Measurements from ENCODE around the gene TBKBP1.

The TBKBP1 gene

DNA sequence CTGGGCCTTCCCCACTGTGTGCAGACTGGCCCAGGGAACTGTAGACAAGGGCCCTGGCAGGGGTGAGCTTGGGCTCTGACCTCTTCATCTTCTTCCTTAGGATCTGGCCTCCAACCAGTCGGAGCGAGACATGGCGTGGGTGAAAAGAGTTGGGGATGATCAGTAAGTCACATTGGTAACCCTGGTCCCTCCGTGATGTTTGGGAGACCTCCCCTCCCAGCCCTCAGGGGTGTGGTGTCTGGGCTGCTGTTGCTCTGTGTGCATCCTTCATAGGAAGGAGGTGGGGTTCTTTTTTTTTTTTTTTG is 5.5 kb downstream of the TBKBP1 start:
- TF ChIP-seq, protein P1, sequence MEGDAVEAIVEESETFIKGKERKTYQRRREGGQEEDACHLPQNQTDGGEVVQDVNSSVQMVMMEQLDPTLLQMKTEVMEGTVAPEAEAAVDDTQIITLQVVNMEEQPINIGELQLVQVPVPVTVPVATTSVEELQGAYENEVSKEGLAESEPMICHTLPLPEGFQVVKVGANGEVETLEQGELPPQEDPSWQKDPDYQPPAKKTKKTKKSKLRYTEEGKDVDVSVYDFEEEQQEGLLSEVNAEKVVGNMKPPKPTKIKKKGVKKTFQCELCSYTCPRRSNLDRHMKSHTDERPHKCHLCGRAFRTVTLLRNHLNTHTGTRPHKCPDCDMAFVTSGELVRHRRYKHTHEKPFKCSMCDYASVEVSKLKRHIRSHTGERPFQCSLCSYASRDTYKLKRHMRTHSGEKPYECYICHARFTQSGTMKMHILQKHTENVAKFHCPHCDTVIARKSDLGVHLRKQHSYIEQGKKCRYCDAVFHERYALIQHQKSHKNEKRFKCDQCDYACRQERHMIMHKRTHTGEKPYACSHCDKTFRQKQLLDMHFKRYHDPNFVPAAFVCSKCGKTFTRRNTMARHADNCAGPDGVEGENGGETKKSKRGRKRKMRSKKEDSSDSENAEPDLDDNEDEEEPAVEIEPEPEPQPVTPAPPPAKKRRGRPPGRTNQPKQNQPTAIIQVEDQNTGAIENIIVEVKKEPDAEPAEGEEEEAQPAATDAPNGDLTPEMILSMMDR (conservative IDR thresholded peaks at IDR 0.05; ENCODE audit: low read depth, low read length): no peak
- no peak overlapping the region for H3K4me3 ChIP-seq (ENCODE audit: low read depth, low read length)
- no peak for DNase-seq (ENCODE audit: low read depth)

DNA sequence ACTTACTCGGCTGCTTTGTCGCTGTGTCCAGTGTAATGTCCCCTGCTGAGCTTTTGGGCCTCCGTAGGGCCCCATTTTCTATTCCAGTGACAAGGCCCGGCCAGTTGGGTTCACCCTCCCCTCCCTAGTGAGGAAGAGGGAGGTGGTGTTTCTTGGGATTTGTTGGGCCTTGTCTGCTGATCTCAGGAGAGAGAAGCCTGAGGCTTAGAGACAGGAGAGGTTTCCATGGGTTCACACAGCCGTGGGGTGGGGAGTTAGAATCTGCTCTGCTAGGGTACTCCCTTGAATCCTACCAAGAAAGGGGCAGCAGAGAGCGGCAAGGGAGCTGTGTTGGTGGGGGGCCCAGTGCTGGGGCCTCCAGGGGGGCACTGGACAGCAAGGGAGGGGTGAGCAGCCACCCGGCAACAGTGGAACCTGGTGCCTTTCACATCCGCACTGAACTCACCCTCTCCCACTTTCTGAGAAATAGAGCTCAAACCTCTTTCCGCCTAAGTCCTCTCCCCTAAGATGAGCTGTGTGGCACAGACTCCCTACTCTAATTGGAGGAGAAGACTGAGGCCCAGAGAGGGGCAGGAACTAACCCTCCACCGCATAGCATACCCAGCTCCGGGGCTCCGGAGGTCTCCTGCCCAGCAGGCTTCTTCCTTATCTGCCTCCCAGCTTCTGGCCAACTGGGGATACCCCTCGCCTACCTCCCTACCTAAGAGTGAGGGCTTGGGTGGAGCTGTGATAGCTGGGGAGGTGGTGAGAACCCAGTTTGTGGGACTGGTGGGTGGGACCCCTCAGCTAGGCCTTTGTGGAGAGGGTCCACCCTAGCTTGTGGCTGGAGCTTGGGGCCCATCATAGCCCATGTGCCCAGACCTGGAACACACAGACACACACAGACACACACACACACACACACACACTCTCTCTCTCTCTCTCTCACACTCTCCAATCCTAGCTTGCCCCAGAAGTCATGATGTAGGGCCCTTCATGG is 6.8 kb downstream of the TBKBP1 start:
- DNase-seq (ENCODE audit: low read depth): no peak
- no peak overlapping the region for H3K4me3 ChIP-seq (ENCODE audit: low read depth, low read length)
- TF ChIP-seq, protein P1 (conservative IDR thresholded peaks at IDR 0.05; ENCODE audit: low read depth, low read length): no peak

DNA sequence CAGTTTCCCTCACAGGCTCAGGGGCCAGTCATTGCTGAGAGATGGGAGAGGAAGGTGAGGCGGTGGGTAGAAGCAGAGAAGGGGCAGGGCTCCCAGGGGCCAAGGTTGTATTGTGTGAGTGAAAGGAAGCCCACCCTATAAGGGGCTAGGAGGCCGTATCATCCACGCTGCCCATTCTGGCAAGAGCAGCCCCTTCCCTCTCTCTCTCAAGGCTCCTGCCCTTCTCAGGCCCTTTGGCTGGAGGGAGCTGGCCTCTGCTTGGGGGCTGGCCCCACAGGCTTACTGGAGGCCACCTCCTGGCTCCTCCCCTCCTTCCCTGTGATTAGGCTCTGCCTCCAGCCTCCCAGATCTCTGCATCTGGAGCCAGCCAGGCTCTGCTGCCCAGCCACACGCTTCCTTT is 7.6 kb downstream of the TBKBP1 start:
- TF ChIP-seq, protein P1 (conservative IDR thresholded peaks at IDR 0.05; ENCODE audit: low read depth, low read length): no peak
- H3K4me3 ChIP-seq (ENCODE audit: low read depth, low read length): no peak overlapping the region
- DNase-seq (ENCODE audit: low read depth): no peak

DNA sequence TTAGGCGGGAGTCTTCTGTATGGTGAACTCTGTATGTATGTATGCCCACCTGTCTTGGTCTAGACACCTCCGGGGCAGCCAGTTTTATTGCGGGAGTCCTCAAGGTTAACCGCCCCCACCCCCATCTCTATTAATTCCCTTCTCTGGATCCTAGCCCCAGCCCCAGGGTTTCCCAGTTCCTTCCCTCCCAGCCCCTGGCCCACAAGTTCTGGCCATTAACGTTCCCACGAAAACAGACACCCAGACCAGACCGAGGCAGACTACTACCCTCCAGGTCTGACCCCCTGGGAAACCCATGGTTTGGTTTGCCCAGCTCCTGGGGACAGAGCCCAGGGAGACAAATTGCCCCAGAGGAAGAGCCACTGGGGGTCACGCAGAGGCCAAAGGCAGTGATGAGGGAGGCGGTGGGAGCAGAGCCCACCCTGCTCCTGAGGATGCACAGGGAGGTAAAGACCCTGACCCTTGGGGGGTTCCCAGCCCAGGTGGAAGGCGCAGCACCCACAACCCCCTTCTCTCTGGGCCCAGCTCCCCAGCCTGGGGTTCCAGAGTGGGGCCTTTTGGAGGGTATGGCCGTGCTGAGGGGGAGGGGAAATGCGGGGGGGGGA is 8.5 kb downstream of the TBKBP1 start:
- TF ChIP-seq, protein P1 (conservative IDR thresholded peaks at IDR 0.05; ENCODE audit: low read depth, low read length): no peak
- no peak for DNase-seq (ENCODE audit: low read depth)
- no peak overlapping the region for H3K4me3 ChIP-seq (ENCODE audit: low read depth, low read length)

DNA sequence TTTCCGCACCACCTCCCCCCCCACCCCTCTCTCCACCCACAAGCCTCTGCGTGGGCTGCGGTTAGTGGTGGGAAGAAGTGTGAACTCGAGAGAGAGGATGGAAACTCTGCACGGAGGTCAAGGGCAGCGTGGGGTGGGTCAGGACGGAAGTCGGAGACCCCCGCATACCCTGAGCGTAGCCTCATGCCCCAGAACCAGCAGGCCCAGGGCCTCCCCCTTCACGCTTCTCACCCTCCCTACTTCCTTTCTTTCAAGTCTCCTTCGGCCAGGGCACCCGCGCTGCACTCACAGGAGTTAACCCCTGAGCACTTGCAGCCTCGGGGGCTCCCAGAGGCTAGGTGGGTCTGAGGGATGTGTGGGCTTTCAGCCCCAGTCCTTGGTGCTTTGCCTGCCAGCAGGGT is 9.2 kb downstream of the TBKBP1 start:
- DNase-seq (ENCODE audit: low read depth): no peak
- H3K4me3 ChIP-seq (ENCODE audit: low read depth, low read length): no peak overlapping the region
- TF ChIP-seq, protein P1 (conservative IDR thresholded peaks at IDR 0.05; ENCODE audit: low read depth, low read length): no peak

DNA sequence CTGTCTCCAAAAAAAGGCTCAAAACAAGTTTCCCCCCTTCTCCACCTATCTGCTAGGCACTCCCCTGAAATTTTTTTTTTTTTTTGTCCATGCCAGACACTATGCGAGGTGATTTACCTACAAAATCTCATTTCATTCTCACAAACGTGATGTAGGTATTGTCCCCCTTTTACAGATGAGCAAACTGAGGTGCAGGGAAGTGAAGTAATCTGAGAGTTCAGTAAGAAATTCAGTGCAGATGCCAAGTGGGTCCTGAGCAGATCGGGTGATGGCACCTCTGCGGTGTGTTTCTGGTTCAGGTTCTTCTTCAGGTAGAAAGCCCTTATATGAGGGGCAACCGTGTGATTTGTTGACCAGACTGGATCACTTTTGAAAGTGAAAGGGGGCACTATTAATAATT is 9.7 kb downstream of the TBKBP1 start:
- DNase-seq (ENCODE audit: low read depth): no peak
- no peak overlapping the region for H3K4me3 ChIP-seq (ENCODE audit: low read depth, low read length)
- TF ChIP-seq, protein P1 (conservative IDR thresholded peaks at IDR 0.05; ENCODE audit: low read depth, low read length): no peak

Data from choroid plexus epithelial cell (primary cell).